GM21515 (cell line): Measurements from ENCODE around the gene MED13L.

Experiments
- ATAC-seq: cut with Tn5 transposase; IDR thresholded peaks from one replicate; pipeline ENCODE4 v1.9.1; 2021; ENCODE audit not compliant: unreplicated experiment

The MED13L gene

GRCh38 chr12:116186482-116187150 is 90.9 kb downstream of the MED13L start:
- no peak for ATAC-seq

GRCh38 chr12:116184763-116185162 is 92.7 kb downstream of the MED13L start:
- no peak for ATAC-seq

- ATAC-seq = no peak
These were observed 93.8 kb downstream of the MED13L start for GRCh38 chr12:116183741-116184141.

GRCh38 chr12:116182359-116183063 is 95.0 kb downstream of the MED13L start:
- no peak for ATAC-seq

GRCh38 chr12:116180448-116180847 is 97.0 kb downstream of the MED13L start:
- no peak for ATAC-seq

GRCh38 chr12:116179384-116179783 is 98.1 kb downstream of the MED13L start:
- no peak for ATAC-seq

- no peak for ATAC-seq
These were observed 100.5 kb downstream of the MED13L start for GRCh38 chr12:116177017-116177416.

GRCh38 chr12:116174904-116175303 is 102.6 kb downstream of the MED13L start:
- ATAC-seq = no peak

- no peak for ATAC-seq
These were observed 103.5 kb downstream of the MED13L start for GRCh38 chr12:116174006-116174405.

- peak; percentile 92 for ATAC-seq
These were observed 105.2 kb downstream of the MED13L start for GRCh38 chr12:116172224-116172849.

GRCh38 chr12:116171549-116171948 is 105.9 kb downstream of the MED13L start:
- no peak for ATAC-seq

GRCh38 chr12:116169071-116169470 is 108.4 kb downstream of the MED13L start:
- ATAC-seq = no peak

GRCh38 chr12:116166306-116166705 is 111.2 kb downstream of the MED13L start:
- no peak for ATAC-seq

- ATAC-seq = no peak
These were observed 112.5 kb downstream of the MED13L start for GRCh38 chr12:116165036-116165425.

GRCh38 chr12:116164250-116165035 is 113.0 kb downstream of the MED13L start:
- ATAC-seq = no peak

GRCh38 chr12:116162071-116162470 is 115.4 kb downstream of the MED13L start:
- no peak for ATAC-seq

- ATAC-seq = no peak
These were observed 115.9 kb downstream of the MED13L start for GRCh38 chr12:116161588-116161987.

GRCh38 chr12:116160883-116161458 is 116.5 kb downstream of the MED13L start:
- no peak for ATAC-seq

- no peak for ATAC-seq
These were observed 117.3 kb downstream of the MED13L start for GRCh38 chr12:116160231-116160630.

- ATAC-seq = no peak
These were observed 117.8 kb downstream of the MED13L start for GRCh38 chr12:116159593-116160200.

GRCh38 chr12:116159175-116159574 is 118.3 kb downstream of the MED13L start:
- ATAC-seq = no peak
